ENCODE measurements around the gene DCLRE1C. TPM values are rescaled to one million over a fixed set of nuclear protein-coding genes. Genes with fewer than 3 reads are reported as not detected.

Gene DCLRE1C
- total RNA-seq, 1 donor from 2014 or later = 15.0 TPM

DNA sequence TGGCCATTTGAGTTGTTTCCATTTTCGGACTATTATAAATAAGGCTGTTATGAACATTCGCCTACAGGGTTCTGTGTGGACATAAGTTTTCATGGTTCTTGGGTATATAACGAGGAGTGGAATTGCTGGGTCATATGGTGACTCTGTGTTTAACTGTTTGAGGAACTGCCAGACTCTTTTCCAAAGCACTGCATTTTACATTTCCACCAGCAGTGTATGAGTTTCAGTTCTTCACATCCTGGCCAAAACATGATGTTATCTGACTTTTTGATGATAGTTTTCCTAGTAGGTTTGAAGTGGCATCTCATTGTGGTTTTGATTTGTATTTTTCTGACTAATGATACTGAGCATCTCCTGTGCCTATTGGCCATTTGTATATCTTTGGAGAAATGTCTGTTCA lies 69.8 kb downstream of the DCLRE1C start:
- TF ChIP-seq, protein P1, sequence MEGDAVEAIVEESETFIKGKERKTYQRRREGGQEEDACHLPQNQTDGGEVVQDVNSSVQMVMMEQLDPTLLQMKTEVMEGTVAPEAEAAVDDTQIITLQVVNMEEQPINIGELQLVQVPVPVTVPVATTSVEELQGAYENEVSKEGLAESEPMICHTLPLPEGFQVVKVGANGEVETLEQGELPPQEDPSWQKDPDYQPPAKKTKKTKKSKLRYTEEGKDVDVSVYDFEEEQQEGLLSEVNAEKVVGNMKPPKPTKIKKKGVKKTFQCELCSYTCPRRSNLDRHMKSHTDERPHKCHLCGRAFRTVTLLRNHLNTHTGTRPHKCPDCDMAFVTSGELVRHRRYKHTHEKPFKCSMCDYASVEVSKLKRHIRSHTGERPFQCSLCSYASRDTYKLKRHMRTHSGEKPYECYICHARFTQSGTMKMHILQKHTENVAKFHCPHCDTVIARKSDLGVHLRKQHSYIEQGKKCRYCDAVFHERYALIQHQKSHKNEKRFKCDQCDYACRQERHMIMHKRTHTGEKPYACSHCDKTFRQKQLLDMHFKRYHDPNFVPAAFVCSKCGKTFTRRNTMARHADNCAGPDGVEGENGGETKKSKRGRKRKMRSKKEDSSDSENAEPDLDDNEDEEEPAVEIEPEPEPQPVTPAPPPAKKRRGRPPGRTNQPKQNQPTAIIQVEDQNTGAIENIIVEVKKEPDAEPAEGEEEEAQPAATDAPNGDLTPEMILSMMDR (conservative IDR thresholded peaks at IDR 0.05) = no peak
- Mint-ChIP-seq H3K27ac (no peak overlapping the region), H3K4me1 (ENCODE audit: unreplicated experiment) (peaks cover 24% of the 10 kb centered on the region), H3K4me3 (no peak overlapping the region), H3K27me3 (no peaks in the 10 kb centered on the region), H3K36me3 (peaks cover 10% of the 10 kb centered on the region), H3K9me3 (no peaks in the 10 kb centered on the region)
- no peak for DNase-seq (ENCODE audit: extremely low spot score, unreplicated experiment)

DNA sequence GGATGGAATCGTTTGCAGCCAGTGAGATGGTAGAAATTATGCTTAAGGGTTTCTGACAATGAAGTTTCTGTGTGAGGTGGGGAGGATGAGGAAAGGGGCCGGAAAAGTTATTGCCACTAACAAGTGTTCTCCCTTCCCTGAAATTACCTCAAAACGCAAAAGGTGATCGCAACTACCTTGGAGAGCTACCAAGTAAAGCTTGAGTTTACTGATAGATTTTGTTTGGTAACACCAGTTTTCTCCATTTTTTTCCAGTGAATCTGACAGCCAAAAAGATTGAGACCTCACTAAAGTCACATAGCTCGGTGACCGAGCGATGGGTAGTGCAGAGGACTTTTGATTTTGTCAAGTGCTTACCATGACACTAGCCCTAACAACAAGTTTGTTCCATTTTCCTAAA lies 73.7 kb downstream of the DCLRE1C start:
- Mint-ChIP-seq H3K4me1 (ENCODE audit: unreplicated experiment) (peaks cover 34% of the 10 kb centered on the region), H3K4me3 (peak overlapping the region; percentile 97), H3K27ac (peak overlapping the region; percentile 94), H3K36me3 (peaks cover 10% of the 10 kb centered on the region), H3K9me3 (no peaks in the 10 kb centered on the region), H3K27me3 (no peaks in the 10 kb centered on the region)
- TF ChIP-seq, protein P1 (conservative IDR thresholded peaks at IDR 0.05) = no peak
- DNase-seq (ENCODE audit: extremely low spot score, unreplicated experiment) = no peak

DNA sequence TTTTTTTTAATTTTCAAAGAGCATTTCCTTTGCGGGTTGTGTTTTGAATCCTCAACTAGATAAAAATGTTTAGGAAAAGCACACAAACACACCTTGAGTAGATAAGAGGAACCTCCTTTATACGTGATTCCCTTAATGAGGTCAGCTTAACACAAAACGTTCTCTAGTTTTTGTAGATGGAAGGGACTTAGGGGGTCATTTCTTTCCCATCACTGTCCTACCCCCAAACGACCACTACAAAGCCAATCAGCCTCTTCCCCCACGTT lies 74.0 kb downstream of the DCLRE1C start:
- Mint-ChIP-seq H3K27me3 (no peaks in the 10 kb centered on the region), H3K4me3 (peak overlapping the region; percentile 97)

DNA sequence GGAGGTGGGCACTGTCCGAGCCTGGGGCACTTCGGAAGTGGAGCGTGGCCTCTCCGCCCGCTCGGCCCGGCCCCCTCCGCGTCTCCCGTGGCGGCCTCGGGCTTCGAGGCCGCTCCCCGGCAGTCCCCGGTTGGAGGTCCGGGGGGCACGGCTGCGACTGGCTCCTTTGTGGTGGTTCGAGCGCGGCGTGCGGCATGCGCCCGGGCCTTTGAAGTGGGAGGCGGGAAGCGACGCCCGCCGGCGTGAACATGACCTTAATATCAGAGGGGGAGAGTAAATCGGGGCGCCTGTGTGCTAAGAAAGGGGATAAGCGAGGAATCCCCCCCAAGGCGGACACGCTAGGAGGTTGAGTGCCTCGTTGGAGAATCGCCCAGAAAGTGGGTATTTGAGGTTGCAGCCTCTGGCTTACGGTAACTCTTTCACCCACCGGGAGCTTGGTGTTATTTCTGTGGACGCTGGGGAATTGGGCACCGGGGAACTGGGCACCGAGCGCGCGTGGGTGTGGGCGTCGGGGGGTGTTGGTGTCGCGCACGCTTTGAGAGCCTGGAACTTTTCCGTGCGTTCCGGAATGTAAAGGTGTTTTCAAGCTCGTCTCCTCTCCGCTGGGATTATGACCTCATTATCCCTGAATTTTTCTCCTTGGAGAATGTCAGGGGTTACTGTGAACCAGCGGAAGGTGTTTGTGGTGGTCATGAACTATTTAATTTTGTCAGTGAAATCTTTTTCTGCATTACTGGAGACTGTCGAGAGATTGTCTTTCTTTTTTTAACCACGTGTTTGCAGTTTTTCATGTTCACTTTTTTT lies 74.6 kb downstream of the DCLRE1C start:
- no peaks in the 10 kb centered on the region for H3K9me3 Mint-ChIP-seq
- H3K4me1 Mint-ChIP-seq (ENCODE audit: unreplicated experiment) = peaks cover 34% of the 10 kb centered on the region
- H3K27me3 Mint-ChIP-seq = no peaks in the 10 kb centered on the region
- no peak for DNase-seq (ENCODE audit: extremely low spot score, unreplicated experiment)
- peak overlapping the region; percentile 97 for H3K4me3 Mint-ChIP-seq
- TF ChIP-seq, protein P1 (conservative IDR thresholded peaks at IDR 0.05) = no peak
- H3K36me3 Mint-ChIP-seq = peaks cover 10% of the 10 kb centered on the region
- peak overlapping the region; percentile 94 for H3K27ac Mint-ChIP-seq

More for the DNA sequence above, 74.0 kb downstream of the DCLRE1C start:
- TF ChIP-seq, protein P1 (conservative IDR thresholded peaks at IDR 0.05) = no peak
- H3K4me1 Mint-ChIP-seq (ENCODE audit: unreplicated experiment) = peaks cover 34% of the 10 kb centered on the region
- H3K36me3 Mint-ChIP-seq = peaks cover 10% of the 10 kb centered on the region
- peak overlapping the region; percentile 94 for H3K27ac Mint-ChIP-seq
- no peaks in the 10 kb centered on the region for H3K9me3 Mint-ChIP-seq
- no peak for DNase-seq (ENCODE audit: extremely low spot score, unreplicated experiment)

DNA sequence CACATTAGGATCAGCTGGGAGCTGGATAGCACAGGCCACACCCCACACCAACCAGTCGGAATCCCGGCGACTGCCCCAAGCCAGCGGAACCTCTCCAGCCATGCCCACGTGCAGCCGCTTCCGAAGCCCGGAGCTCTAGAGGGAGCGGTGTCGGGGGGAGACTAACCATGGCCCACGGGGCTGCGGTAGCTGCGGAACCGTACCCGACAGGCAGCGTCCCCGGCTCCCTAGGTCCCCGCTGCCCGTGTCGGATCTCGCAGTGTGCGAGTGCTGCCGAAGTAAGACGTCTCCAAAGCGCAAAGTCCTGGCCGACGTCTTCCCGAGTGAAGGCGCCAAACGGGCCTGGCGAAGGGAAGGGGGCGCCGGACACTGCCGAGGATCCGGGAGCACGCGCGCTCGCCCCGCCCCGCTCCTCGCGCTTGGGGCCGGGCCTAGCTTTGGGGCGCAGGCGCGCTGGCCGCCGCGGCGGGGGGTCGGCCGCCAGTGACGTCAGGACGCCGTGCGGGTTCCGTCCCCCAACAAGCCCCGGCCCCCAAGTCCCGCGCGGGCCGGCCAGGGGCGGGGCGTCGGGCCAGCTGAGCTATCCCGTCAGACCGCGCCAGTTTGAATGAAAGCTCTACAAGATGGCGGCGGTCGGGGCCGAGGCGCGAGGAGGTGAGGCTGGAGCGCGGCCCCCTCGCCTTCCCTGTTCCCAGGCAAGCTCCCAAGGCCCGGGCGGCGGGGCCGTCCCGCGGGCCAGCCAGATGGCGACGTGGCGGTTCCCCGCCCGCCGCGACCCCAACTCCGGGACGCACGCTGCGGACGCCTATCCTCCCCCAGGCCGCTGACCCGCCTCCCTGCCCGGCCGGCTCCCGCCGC lies 75.4 kb downstream of the DCLRE1C start, which contains the start of gene SUV39H2:
SUV39H2 (plus strand) TSS at position 601 of the 858 bp plus-strand sequence; CDS start at position 624, 23 bp downstream.
- peak; percentile 99 for DNase-seq (ENCODE audit: extremely low spot score, unreplicated experiment)
- H3K27ac Mint-ChIP-seq = peak within 1 kb of the TSS; percentile 94
- H3K9me3 Mint-ChIP-seq = no peaks in the 10 kb centered on the region
- H3K4me1 Mint-ChIP-seq (ENCODE audit: unreplicated experiment) = peaks cover 34% of the 10 kb centered on the region
- peaks cover 10% of the 10 kb centered on the region for H3K36me3 Mint-ChIP-seq
- peak within 1 kb of the TSS; percentile 98 for H3K4me3 Mint-ChIP-seq
- H3K27me3 Mint-ChIP-seq = no peaks in the 10 kb centered on the region
- TF ChIP-seq, protein P1 (conservative IDR thresholded peaks at IDR 0.05) = no peak

Data from type B pancreatic cell (in vitro differentiated cells).